ENCODE measurements around the gene MYH9.
A peak's percentile ranks its signal among the peaks of the same experiment; 100 is the strongest.

Gene MYH9

DNA sequence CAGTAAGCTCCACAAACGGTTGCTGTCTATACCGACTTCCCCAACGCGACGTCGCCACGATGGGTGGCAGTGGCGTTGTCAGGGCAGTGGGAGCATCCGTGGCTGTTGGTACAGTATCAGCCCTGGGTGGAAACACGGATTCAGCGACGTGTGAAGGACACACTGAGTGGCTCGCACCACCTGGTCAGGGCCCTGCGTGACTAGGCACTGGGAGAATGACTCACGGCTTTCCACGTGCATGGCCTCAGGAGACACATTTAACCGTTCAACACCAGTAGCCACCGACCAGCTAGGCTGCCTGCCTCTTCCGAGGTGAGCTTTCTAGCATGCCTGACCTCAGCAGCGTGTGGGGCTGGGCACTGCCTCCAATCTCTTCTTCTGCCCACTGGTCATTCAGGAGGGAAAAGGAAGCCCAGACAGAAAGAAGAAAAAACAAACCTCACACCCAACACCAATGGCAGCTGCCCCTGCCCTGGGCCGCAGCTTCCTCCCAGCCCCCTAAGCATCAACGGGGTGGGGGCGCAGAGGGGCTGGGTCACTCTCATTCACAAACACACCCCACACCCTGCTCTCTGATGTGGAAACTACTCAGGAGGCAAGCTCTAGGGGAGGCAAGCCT lies 59.0 kb downstream of the MYH9 start:
- no peak for TF ChIP-seq CTCF (IDR thresholded peaks at IDR 0.05; ENCODE audit: low read depth, low read length)
- no peak for DNase-seq (ENCODE audit: extremely low read depth, low read depth)

DNA sequence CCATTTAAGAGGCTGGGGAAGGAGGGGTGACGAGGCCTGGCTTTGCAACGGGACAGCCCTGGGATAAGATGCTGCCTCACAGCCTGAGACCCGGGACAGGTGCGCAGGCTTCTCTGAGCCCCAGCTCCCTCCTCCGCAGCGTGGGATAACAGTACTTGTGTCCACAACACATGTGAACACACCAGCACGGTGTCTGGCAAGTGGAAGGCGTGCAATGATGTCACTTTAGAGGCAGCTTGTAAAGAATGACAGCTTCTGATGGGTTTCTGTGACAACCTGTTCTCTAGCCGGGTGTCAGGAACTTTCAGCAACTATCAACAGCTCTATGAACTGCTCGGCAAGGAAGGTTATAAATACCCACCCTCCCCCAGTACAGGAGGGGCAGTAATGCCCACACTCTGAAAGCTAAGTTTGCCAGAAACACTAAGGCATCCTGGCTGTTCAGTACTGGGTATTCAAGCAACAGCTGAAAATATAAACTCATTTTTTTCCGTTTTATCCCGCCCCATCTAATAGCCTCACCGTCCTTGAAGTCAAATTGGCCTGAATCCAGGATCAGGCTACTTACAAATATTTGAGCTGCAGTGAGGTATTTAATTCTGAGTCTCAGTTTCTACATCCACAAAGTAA lies 59.7 kb downstream of the MYH9 start:
- no peak for DNase-seq (ENCODE audit: extremely low read depth, low read depth)
- no peak for TF ChIP-seq CTCF (IDR thresholded peaks at IDR 0.05; ENCODE audit: low read depth, low read length)

- no peak for DNase-seq (ENCODE audit: extremely low read depth, low read depth)
- no peak for TF ChIP-seq CTCF (IDR thresholded peaks at IDR 0.05; ENCODE audit: low read depth, low read length)
Measured at GRCh38 chr22:36326178-36327161, 61.3 kb downstream of the MYH9 start.

DNA sequence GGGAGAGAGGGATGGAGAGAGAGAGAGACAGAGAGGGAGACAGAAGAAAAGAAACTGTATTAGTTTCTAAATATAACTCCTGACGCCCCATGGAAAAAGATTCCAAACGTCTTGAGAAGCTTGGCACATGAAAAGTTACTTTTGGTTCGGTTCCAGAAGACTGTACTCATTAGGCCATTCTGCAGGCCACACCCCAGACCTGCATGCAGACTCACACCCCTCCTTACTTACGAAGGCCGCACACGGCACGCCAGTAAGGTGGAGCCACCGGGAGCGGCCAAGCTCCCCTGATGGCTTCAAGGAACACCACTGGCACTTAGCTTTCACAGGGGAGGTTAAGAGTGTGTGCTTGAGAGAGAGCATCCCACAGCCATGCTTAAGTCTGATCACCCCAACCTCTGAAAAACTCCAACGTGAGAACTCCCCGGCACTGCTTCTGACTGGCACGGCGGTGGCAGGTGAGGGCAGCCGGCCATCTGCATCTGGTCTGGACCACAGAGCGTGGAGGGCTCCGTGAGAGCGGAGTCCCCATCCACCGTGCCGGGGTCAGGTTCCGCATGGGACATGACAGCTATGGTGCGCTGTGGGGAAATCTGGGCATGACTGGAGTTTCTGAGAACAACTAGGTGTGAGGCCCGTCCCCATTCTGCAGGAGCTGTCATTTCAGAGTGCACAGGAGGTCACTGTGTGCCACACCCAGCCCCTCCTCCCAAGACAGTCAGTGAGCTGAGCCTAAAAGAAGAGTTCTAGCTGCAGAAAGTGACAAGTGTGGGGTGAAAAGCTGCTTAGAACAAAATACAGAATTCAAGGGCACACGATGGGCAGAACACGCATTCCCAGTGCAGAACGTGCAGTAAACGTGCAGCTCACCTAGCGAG lies 62.4 kb downstream of the MYH9 start:
- TF ChIP-seq CTCF (IDR thresholded peaks at IDR 0.05; ENCODE audit: low read depth, low read length) = no peak
- peak; percentile 88 for DNase-seq (ENCODE audit: extremely low read depth, low read depth)

DNA sequence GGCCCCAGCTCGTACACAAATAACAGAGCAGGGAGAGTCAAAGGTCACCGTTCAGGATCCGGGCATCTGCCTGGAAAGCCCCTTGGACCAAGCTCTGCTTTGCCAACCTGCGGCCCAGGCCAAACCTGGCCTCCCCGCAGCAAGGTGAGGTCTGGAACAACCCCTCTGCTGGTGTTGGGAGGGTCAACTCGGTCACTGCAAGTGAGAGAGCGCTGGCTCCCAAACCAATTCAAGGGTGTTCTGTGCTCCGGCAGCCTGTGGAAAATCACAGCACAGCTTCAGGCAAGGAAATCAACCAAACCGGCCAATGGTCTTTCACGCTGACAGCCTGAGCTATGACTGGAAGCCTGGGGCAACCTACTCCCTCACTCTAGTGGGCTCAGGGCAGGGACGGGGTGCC lies 63.4 kb downstream of the MYH9 start:
- DNase-seq (ENCODE audit: extremely low read depth, low read depth) = no peak
- TF ChIP-seq CTCF (IDR thresholded peaks at IDR 0.05; ENCODE audit: low read depth, low read length) = no peak

- TF ChIP-seq CTCF (IDR thresholded peaks at IDR 0.05; ENCODE audit: low read depth, low read length) = no peak
- DNase-seq (ENCODE audit: extremely low read depth, low read depth) = no peak
Measured at GRCh38 chr22:36323855-36324331, 63.9 kb downstream of the MYH9 start.
